Adrenal gland (tissue), 12 donors: Measurements from ENCODE around the gene KRTCAP2. TPM values are rescaled to one million over a fixed set of nuclear protein-coding genes. Genes with fewer than 3 reads are reported as not detected.

Experiments used
- DNase-seq, 7 donors: peaks; one replicate each; pipeline ENCODE4 v3.0.0-alpha.2; 2019 to 2020
- H3K27ac ChIP-seq, 5 donors: fragments of 200-600 bp; sonication (generic) in 4 of 5; 1 replicate in 3 of 5; 2 replicates in 2 of 5; pipeline versions ENCODE4 v1.5.1 to v1.8.0; 2016 to 2020; ENCODE audit warnings: mild to moderate bottlenecking in 1 of 5
- H3K27me3 ChIP-seq: fragments of 200-600 bp; 2 replicates; pipeline ENCODE4 v1.8.0; 2021
- H3K36me3 ChIP-seq, 2 donors: fragments of 200-600 bp; replicated peaks in 1 of 2; 1 replicate in 1 of 2; 2 replicates in 1 of 2; pipeline versions ENCODE4 v1.5.1 to v1.8.0; 2018 to 2022
- H3K4me1 ChIP-seq, 2 donors: fragments of 200-600 bp; replicated peaks in 1 of 2; 1 replicate in 1 of 2; 2 replicates in 1 of 2; pipeline versions ENCODE4 v1.5.1 to v1.8.0; 2018 to 2021
- H3K4me3 ChIP-seq, 4 donors: fragments of 200-600 bp; sonication (generic) in 3 of 4; one replicate each; pipeline ENCODE4 v1.5.1; 2016 to 2018
- H3K9me3 ChIP-seq, 3 donors: fragments of 200-600 bp; sonication (generic) in 1 of 3; replicated peaks in 1 of 3; 1 replicate in 2 of 3; 2 replicates in 1 of 3; pipeline versions ENCODE4 v1.5.1 to v1.8.0; 2016 to 2021
- CTCF ChIP-seq, 6 experiments: fragments of 450-650 bp in 4 of 6; fragments of 200-600 bp in 2 of 6; sonication (generic) in 1 of 6; IDR thresholded peaks; 1 replicate in 5 of 6; 2 replicates in 1 of 6; pipeline versions ENCODE4 v1.5.1 to v1.8.0; 2016 to 2021; ENCODE audit warnings: antibody characterized with exemption in 6 of 6, mild to moderate bottlenecking in 2 of 6, moderate library complexity in 1 of 6
- POLR2A ChIP-seq, 2 donors: fragments of 450-650 bp; IDR thresholded peaks; one replicate each; pipeline ENCODE4 v1.6.1; 2017; ENCODE audit warnings: antibody characterized with exemption in 2 of 2, mild to moderate bottlenecking in 2 of 2, moderate library complexity in 1 of 2
- WGBS, 4 donors: extraction: QIAGEN DNeasy Blood & Tissue Kit in 2 of 4; methylation state at CpG; one replicate each; pipeline versions ENCODE4 v1.1.5 to v1.1.7; 2013 to 2017; 5-methylcytosine and 5-hydroxymethylcytosine counted together
- intact Hi-C, 2 donors: fragments of 100-400 bp; cut with DNase I; formaldehyde crosslinking; loops; one replicate each; pipeline versions ENCODE4 v1.14.1 to v1.15.0; 2022 to 2023
- polyA plus RNA-seq, 3 donors: library from polyadenylated mRNA; stranded (reverse); fragments of 200-250 nt in 2 of 3; fragments of 350-450 nt in 1 of 3; fragmentation: Illumina TruSeq in 1 of 3; extraction: RNeasy Lipid Tissue Mini Kit (QIAGEN cat#74804) in 1 of 3; gene quantifications; one replicate each; pipeline ENCODE4 v1.2.3, GENCODE V29; 2013 to 2014
- total RNA-seq, 9 donors: library from RNA; depleted of rRNA in 4 of 9; stranded (reverse); fragments of >200 nt in 4 of 9; fragments of 120-200 nt in 1 of 9; fragmentation: NEBNext Ultra II Directional in 1 of 9; extraction: Animal tissue kit (Norgen Biotek cat#: 25700) in 1 of 9; gene quantifications; one replicate each; pipeline versions ENCODE4 v1.1.0 to v1.2.4, GENCODE V29; 2013 to 2023
- donor health status: healthy with polysubstance abuse.
- donor health status: Bipolar disorder and iron deficiency.
- donor health status: DM: yes; HTN: yes; CAD: no.
- donor health status: DM: no; HTN: no; CAD: no.
- donor health status: DM: no; HTN: no; CAD: no.
- donor health status: DM: yes; HTN: yes; CAD: no.

Gene KRTCAP2
- total and polyA plus RNA-seq, 12 donors: 76.1 to 806 (median 191) TPM

DNA sequence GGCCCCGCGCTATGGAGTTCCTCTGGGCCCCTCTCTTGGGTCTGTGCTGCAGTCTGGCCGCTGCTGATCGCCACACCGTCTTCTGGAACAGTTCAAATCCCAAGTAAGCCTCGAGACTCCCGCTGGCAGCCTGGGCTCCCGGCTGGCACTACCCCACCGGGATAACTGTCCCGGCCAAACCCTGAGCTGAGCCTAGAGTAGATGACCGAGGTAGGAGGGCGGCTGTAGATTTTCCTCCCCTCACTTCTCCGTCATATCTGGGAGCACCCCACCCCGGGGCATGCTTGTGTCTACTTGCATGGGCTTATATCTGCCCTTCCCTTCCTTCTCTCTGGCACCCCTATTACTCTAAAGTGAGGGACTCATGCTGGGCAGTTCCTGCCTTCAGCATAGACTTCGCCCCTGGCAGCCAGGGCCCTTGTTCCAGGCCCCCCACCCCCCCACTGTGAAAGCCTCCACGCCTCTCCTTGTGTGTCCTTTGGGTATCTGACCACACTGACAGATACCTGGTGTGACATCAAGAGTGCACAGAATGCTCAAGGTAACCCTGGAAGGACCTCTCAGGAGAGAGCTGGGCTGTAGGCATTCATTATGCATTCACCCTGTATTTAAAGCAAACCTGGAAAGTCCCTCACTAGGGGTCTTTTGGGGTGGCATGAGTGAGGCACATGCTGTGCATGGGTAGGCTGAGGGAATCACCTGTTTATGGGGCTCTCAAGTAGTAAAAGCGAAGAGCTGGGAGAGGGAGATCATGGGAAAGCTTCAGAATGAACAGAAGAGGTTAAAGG, 44.9 kb downstream of the KRTCAP2 start:
- TF ChIP-seq CTCF (IDR thresholded peaks at IDR 0.05) (no peak), POLR2A (IDR thresholded peaks at IDR 0.05) (no peak)
- H3K36me3 ChIP-seq: peaks cover 0 to 19% of the 10 kb centered on the region in 2 donors
- no peak for DNase-seq
- peaks cover 28 to 39% of the 10 kb centered on the region in 2 donors for H3K4me1 ChIP-seq
- H3K27ac ChIP-seq: peak overlapping the region in 4 of 5 donors; percentile 30 to 81 (median 70)
- no peaks in the 10 kb centered on the region for H3K27me3 ChIP-seq
- H3K9me3 ChIP-seq: no peaks in the 10 kb centered on the region
- WGBS, 4 donors: 4 to 25% (median 6%) methylated on average over 5 to 17 of the region's 17 CpGs
- peak overlapping the region in 3 of 4 donors; percentile 28 to 71 (median 45) for H3K4me3 ChIP-seq
- intact Hi-C loops: loop anchor here in 1 of 2 donors (5.0 kb wide), 1 partner anchor 36 kb away; no protein-coding TSS in a partner anchor

- 0 to 1% (median 1%) methylated on average over 43 to 76 of the region's 76 CpGs for WGBS, 4 donors
- Histone ChIP-seq H3K9me3 (no peaks in the 10 kb centered on the region), H3K36me3 (peaks cover 0 to 13% of the 10 kb centered on the region in 2 donors), H3K27me3 (no peaks in the 10 kb centered on the region), H3K4me1 (peaks cover 28 to 39% of the 10 kb centered on the region in 2 donors), H3K27ac (peak within 1 kb of the TSS; percentile 17 to 81 (median 70)), H3K4me3 (peak within 1 kb of the TSS in 3 of 4 donors; percentile 28 to 71 (median 45))
- peak; percentile 14 to 71 for TF ChIP-seq POLR2A (IDR thresholded peaks at IDR 0.05)
- TF ChIP-seq CTCF (IDR thresholded peaks at IDR 0.05): no peak
- DNase-seq: peak in 6 of 7 donors; percentile 54 to 86 (median 68)
- intact Hi-C loops: loop anchor here in 1 of 2 donors (5.0 kb wide), 1 partner anchor 35 kb away; no protein-coding TSS in a partner anchor
These were observed 45.8 kb downstream of the KRTCAP2 start, which contains the start of gene EFNA1 for GRCh38 chr1:155127105-155127966. EFNA1 (plus strand) TSS chr1:155127876; CDS start chr1:155127978, 102 bp downstream.

DNA sequence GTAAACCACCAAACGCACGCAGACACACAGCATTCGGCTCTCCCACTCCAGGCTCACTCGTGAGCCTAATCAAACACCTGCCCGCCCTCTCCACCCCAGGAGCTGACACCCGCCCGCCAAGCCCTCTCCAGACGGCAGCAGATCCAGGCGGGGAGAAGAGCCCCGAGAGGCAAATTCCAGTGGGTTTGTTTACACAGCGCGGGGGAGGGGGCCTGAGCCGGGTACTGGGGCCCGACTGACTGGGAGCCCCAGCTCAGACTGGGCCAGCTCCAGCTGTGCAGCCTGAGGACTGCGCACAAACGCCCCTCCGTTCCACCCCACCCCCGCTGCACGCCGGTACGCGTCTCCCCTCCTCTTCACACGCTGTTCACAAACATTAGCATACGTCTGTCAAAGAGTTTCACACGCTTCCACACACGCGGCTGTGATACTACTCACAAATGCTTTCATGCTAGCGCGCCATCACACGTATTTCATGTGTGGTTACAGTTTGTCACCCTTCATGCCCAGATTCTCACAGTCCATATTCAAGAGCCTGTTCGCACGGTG, 46.5 kb downstream of the KRTCAP2 start:
- 7 to 11% (median 9%) methylated on average over 15 to 32 of the region's 32 CpGs for WGBS, 4 donors
- DNase-seq: peak in 3 of 7 donors; percentile 25 to 33 (median 26)
- Histone ChIP-seq H3K9me3 (no peaks in the 10 kb centered on the region), H3K27ac (peak overlapping the region in 3 of 5 donors; percentile 46 to 81 (median 70)), H3K4me3 (peak overlapping the region in 2 of 4 donors; percentile 45 to 71), H3K27me3 (no peaks in the 10 kb centered on the region), H3K4me1 (peaks cover 28 to 39% of the 10 kb centered on the region in 2 donors), H3K36me3 (peaks cover 0 to 6% of the 10 kb centered on the region in 2 donors)
- no peak for TF ChIP-seq CTCF (IDR thresholded peaks at IDR 0.05)
- intact Hi-C loops: loop anchor here in 1 of 2 donors (5.0 kb wide), 1 partner anchor 34 kb away; no protein-coding TSS in a partner anchor
